ENCODE data around the gene AGAP3.

DNA sequence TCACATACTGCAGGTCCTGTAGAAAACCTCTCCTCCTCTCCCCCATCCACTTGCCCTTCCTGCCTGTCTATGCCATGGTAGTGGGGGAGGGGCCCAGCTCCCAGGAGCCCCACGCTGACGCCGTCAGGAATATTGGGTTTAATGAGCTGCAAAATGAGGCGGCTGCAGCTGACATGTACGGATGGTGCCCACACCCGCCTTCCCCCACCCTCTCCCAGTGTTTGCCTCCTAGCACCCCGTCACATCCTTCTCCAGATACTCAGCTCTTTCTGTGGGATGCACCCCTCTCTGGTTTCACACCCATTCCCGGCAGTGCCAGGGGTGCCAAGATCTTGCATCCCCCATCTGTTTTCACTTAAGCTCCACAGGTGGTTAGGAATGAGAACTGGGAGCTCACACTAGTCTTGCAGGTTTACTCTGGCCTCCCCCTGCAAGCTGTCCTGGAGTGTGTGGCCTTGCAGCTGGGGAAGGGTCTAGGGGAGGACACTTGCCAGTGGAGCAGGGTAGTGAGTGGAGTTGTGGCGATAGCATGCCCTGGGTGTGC, 55.1 kb downstream of the AGAP3 start:
- TF ChIP-seq CTCF (IDR thresholded peaks at IDR 0.05) (no peak), EZH2 (IDR thresholded peaks at IDR 0.05; ENCODE audit: borderline replicate concordance, insufficient read depth, low read depth, low read length, poor library complexity, severe bottlenecking) (no peak)
